OCI-LY1 (cell line): ENCODE measurements around the gene RETREG2.

Source experiments
- EZH2 ChIP-seq: fragments of 200-600 bp; sonication (generic), shearing (Covaris generic); IDR thresholded peaks from 2 replicates; pipeline ENCODE4 v1.8.0; 2017; ENCODE audit warnings: borderline replicate concordance, mixed run types, mild to moderate bottlenecking, antibody characterized with exemption, low read length, moderate library complexity, mixed read lengths
- TF ChIP-seq, protein P1 (sequence below): fragments of 200-600 bp; sonication (generic), shearing (Covaris generic); IDR thresholded peaks from 2 replicates; pipeline ENCODE4 v1.5.1; 2017; ENCODE audit warnings: mild to moderate bottlenecking, antibody characterized with exemption, low read length, moderate library complexity, mixed read lengths

DNA sequence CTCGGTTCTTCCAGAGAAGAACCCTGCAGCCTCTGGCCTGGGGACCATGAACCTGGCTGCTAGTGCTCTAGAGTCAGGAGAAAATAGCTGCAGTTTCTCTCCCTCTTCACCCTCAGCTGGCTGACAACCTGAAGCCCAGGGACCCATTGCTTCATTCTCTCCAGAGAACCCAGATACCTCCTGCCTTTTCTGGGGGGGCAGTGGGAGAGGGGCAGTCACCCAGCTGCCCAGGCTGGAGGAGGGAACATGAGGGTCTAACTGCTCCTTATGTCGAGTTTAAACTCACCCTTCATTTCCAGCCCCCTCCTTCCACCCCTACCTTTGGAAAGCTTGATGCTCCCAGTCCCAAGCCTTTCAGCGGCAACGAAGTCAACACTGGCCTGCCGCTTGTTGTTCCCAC is 20.9 kb downstream of the RETREG2 start:
- TF ChIP-seq, protein P1, sequence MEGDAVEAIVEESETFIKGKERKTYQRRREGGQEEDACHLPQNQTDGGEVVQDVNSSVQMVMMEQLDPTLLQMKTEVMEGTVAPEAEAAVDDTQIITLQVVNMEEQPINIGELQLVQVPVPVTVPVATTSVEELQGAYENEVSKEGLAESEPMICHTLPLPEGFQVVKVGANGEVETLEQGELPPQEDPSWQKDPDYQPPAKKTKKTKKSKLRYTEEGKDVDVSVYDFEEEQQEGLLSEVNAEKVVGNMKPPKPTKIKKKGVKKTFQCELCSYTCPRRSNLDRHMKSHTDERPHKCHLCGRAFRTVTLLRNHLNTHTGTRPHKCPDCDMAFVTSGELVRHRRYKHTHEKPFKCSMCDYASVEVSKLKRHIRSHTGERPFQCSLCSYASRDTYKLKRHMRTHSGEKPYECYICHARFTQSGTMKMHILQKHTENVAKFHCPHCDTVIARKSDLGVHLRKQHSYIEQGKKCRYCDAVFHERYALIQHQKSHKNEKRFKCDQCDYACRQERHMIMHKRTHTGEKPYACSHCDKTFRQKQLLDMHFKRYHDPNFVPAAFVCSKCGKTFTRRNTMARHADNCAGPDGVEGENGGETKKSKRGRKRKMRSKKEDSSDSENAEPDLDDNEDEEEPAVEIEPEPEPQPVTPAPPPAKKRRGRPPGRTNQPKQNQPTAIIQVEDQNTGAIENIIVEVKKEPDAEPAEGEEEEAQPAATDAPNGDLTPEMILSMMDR = no peak
- no peak for TF ChIP-seq EZH2
